GM18517 (cell line): ENCODE results near the gene SYNRG.
"Not testable (repeated sequence)": the region's sequence is repeated elsewhere in the genome, so short reads cannot be mapped to it uniquely, and the experiment has no call there.

Experiments
- ATAC-seq: cut with Tn5 transposase; IDR thresholded peaks from one replicate; pipeline ENCODE4 v1.9.1; 2021; ENCODE audit warnings: mild to moderate bottlenecking, moderate library complexity; ENCODE audit not compliant: unreplicated experiment

The SYNRG gene

DNA sequence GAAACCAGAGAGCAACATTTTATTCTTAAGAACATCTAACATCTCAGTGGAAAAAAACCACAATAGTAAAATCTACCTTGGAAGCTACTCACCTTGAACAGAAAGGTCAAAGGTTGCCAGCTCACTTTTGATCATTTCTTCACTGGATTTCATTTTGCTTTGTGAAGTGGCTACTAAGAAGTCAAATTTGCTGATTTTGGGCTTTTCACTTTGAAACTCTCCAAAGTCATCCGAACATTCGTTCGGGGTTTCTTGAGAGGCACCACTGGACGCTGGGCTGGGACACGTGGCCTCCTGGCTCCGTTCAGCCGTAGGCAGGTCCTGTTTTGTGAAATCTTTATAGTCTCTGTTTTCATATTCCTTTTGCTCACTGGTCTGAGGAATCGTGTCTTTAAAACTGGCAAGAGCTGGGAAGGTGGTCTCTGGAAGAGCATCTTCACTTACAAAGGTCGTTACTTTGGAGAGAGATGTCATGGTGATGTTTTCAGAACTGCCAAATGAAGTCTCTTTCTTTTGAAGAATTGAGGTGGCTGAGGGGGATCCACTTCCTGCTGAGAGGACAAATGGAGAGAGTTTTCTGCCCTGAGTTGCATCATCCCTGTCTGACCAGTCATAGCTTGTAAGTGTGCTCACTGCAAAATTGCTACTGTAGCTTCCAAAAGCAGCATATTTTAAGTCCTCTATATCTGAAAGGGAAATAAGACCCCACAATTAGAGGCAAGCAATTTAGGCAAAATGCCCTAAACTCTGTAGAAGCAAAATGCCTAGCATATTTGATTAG, 67.1 kb downstream of the SYNRG start:
- ATAC-seq, result no peak

DNA sequence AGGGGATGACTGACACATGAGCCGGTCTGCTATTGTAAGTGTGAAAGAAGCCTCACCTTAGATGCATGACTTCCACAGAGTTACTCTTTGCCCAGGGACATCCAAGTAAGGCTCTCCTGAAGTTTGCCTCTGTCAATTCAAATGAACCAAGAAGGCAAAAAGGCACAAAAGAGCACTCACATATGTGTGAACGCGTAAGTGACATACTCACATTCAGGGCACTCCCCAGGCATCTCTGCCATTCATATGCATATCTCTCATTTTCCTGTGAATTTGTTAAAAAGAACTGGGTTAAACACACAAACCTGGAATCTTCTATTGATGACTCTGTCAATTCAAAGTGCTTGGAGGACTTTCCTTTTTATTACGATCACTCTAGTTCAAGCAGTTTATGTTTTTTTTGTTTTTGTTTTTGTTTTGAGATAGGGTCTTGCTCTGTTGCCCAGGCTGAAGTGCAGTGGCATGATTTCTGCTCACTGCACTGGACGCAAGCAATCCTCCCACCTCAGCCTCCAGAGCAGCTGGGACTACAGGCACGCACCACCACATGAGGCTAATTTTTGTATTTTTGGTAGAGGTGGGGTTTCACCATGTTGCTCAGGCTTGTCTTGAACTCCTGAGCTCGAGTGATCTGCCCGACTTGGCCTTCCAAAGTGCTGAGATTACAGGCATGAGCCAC, 70.1 kb downstream of the SYNRG start:
- no peak for ATAC-seq

DNA sequence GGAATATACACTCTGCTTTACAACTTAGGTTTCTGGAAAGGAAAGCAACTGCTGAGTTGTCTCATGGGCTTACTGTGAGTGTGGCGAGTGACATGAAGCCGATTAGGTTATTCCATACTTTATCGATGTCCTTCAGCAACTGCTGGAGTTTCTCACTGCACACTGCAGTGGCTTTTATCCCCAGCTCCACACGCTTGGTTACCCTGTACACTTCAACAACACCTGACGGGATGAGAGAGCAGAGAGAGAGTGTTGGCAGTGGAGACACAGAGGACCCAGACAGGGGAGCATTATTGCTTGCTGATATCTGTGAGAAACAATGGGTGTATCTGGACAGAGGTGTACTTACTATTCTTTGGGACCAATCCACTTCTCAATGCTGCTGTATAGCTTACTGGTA, 73.3 kb downstream of the SYNRG start:
- ATAC-seq, result no peak

DNA sequence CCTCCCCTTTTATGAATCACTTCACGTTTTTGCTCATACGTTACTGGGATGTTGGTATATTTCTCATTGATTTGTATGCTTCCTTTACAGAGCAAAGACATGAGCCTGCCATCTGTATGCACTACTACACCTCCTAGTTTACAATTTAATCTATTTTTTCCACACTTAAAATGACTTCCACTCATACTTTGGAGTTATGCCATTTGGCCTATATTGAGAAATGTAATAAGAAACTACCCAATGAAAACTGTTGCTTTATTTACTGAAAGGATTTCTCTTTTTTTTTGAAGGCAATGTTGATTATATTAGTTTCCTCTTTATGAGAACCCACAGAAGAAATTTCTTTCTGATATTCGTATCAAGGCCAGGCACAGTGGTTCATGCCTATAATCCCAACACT, 76.5 kb downstream of the SYNRG start:
- ATAC-seq, result no peak

DNA sequence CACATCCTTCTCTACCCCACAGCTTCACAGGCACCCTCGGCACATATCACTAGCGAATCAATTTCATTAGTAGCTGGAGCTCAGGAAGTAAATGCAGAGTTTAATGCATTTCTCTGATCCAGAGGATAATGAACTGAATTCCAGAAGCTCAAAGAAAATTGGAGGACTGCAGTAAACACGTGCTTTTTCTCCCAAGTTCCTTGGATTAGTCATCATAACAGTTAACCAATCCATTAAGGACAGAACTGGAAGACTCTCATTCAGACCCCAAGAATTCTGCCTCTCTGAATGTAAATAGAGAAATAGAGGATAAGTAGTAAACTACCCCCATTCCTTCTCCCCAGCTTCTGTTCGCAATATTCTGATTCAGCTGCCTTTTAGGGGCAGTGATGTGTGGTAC, 78.8 kb downstream of the SYNRG start:
- ATAC-seq, result no peak

DNA sequence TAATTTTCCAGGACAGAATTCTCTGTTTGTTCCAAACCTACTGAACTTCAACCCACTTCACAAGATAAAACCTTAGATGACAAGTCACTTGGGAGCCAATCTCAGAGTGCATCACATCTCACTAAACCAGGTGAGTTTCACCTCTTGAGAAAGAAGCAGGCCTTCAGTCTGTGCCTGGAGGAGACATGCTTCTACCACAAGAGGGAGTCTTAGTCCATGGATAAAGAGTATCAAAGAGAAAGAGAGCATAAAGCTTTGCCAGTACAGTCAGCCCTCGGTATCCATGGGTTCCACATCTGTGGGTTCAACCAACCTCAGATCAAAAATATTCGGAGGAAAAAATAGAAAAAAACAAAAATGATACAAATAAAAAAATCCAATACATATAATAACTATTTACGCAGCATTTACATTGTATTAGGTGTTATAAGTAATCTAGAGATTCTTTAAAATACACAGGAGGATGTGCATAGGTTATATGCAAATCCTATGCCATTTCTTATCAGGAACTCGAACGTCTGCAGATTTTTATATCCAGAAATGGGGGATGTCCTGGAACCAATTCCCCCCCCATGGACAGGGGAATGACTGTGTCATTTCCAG, 81.9 kb downstream of the SYNRG start:
- ATAC-seq, result no peak

GRCh38 chr17:37523715-37524219, 85.5 kb downstream of the SYNRG start:
- ATAC-seq, result no peak

- ATAC-seq, result no peak
Measured at GRCh38 chr17:37521821-37522220, 87.4 kb downstream of the SYNRG start.

DNA sequence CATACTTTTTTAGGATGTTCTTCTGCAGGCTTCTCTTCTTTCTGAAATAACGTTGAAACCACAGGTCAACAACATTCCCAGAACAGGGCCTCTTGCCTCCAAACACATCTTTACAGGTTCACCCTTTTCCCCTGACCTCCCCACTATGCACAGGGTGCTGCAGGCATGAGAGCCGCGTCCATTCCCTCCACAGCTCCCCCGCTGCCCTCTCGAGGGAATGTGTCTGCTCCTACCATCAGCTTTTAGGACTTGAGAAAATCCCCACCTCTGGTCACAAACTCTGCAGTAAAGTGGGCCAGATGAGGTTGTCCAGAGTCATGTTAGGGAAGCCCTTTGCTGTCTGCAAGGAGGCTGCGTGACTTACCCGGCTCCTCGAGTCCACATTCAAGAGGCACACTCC, 89.0 kb downstream of the SYNRG start:
- no peak for ATAC-seq

GRCh38 chr17:37519251-37519985, 89.8 kb downstream of the SYNRG start:
- ATAC-seq, result no peak

DNA sequence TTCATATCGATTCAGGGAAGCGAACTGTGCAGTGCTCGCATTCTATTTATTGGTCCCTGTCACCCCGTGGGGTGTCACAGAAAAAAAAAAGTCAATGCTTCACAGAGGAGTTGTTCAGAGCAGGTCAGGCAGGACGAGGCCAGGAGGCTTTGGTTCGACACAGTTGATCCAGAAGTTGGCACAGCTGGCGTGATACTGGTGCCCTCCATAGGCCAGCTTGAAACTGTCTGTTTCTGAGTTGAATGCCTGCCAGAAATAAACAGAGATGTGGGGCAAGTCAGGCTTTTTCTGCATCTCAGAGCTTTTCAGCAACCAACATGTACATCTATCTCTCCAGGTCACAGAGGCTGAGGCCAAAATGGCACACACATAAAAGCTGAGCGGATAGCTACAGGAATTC, 90.4 kb downstream of the SYNRG start:
- ATAC-seq, result no peak

DNA sequence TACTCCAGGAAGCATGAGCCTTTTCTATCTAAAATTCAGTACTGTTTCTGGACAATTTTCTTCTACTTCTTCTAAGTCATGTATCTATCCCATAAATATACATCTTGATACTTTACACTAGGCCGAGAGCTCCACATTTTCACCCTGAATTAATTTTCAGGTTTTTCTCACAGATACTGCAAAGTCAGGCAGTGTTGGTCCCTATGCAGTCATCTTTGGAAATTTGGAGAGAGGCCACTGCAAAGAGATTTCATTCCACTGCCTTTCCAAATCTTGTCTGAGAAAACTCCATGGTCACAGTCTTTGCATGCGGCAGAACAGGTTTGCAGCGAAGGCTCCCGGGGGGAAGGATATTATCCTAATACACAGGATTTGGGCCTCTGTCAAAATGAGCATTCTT, 91.3 kb downstream of the SYNRG start:
- no peak for ATAC-seq

DNA sequence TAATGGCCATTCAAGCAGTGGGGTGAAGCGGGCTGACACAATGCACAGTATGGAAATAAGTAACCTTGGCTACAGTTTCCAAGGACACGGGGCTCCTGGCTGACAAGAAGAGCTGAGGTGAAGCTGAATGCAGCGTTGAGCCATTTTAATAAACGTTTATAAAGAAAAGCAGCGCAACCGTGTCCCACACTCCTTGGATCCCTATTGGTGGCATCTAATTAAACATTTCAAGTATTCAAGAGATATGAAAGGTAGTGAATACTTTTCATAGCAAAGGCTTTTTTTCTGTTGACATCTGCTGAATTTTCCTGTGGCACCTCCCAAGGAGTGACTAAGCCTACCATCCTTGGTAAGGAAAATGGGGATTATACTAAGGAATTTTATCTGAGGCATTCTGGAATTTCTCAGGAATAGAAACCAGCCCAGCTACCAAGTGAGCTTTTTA, 93.1 kb downstream of the SYNRG start:
- ATAC-seq, result no peak

- ATAC-seq, result no peak
Measured at GRCh38 chr17:37513711-37514110, 95.5 kb downstream of the SYNRG start.

GRCh38 chr17:37512442-37513068, 96.7 kb downstream of the SYNRG start:
- no peak for ATAC-seq

- ATAC-seq, result not testable (repeated sequence)
Measured at GRCh38 chr17:37511642-37512041, 97.6 kb downstream of the SYNRG start.

- ATAC-seq, result no peak
Measured at GRCh38 chr17:37510056-37510455, 99.2 kb downstream of the SYNRG start.

- no peak for ATAC-seq
Measured at GRCh38 chr17:37507111-37507510, 102.1 kb downstream of the SYNRG start.

GRCh38 chr17:37506678-37507077, 102.5 kb downstream of the SYNRG start:
- no peak for ATAC-seq

DNA sequence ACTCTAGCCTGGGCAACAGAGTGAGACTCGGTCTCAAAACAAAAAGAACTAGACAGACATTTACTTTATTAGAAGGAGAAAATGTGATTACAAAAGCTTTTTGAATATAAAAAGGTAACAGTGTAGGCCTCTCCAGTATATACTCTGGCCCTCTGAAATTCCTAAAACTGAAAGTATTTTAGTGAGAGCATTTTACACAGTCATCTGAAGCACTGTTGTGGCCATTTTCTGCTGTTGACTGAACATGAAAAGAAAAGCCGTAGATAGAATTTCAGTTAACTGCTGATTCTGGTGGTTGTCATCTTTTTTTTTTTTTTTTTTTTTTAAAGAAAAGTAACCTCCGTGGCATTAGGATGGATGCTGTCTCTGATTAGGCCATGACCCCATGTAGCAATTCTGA, 103.9 kb downstream of the SYNRG start:
- ATAC-seq, result no peak

- ATAC-seq, result no peak
Measured at GRCh38 chr17:37503148-37503547, 106.1 kb downstream of the SYNRG start.
